Measurements from ENCODE around the gene ZNF660.

Gene ZNF660

GRCh38 chr3:44632193-44632592, 47.4 kb downstream of the ZNF660 start:
- no peak for DNase-seq (ENCODE audit: low read depth in 2 of 2)

DNA sequence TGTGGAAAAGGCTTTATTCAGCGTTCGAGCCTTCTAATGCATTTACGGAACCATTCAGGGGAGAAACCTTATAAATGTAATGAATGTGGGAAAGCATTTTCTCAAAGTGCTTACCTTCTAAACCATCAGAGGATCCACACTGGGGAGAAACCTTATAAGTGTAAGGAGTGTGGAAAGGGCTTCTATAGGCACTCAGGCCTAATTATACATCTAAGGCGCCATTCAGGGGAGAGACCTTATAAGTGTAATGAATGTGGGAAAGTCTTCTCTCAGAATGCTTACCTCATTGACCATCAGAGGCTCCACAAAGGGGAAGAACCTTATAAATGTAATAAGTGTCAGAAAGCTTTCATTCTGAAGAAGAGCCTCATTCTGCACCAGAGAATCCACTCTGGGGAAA, 57.6 kb downstream of the ZNF660 start:
- DNase-seq (ENCODE audit: low read depth in 2 of 2), result no peak

GRCh38 chr3:44643024-44643423, 58.3 kb downstream of the ZNF660 start:
- DNase-seq (ENCODE audit: low read depth in 2 of 2), result no peak

DNA sequence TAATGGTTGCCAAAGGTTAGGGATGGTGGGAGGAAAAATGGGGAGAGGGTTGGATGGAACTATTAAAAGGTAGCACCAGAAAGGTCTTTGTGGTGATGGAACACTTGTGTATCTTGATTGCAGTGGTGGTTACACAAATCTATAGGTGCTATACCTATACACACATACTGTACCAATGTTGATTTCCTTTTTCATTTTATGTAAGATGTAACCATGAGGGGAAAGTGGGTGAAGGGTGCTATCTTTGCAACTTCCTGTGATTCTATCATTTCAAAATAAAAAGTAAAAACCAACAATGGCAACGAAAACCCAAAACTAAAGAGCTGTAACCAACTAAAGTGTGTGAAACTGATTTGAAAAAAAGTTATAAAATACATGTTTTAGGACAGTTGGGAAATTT, 63.0 kb downstream of the ZNF660 start:
- DNase-seq (ENCODE audit: low read depth in 2 of 2), result no peak

DNA sequence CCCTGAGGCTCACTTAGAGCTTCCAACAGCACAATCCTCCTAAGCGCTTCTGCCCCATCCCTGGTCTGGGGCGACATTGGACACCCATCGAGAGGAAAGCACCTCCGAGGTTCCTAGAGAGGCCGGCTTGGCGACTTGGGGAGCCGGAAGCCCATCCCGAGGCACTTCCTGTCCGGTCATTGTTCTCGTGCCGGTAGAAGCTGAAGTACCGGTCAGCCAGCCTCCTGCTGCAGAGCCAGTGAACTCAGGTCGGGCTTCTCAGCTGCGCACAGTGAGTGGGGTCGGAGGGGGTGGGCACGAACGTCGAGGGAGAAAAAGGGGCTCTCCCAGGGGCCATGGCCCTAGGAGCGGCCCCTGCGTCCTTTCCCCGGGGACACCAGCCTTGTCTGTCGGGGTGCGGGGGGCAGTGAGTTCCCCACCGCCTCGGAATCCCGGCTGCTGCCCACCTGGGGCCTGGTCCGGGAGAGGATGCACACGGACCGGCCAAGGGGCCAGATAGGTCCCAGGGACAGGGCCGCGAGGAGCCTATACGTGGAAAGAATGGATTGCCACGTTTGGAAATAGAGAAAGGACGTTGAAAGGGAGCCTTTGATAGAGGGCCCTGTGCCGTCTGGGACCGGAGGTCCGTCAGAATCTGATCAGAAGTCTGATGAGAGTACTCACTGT, 63.9 kb downstream of the ZNF660 start, which contains the start of gene ZNF35:
Gene ZNF35 (plus strand): TSS at position 169 of the 666 bp plus-strand sequence. CDS start 2,336 bp downstream, outside the sequence.
- peak; percentile 31 to 37 for DNase-seq (ENCODE audit: low read depth in 2 of 2)
